Measurements from ENCODE around the gene KRTAP10-2.
"Not testable (repeated sequence)": the region's sequence is repeated elsewhere in the genome, so short reads cannot be mapped to it uniquely, and the experiment has no call there.

Gene KRTAP10-2

GRCh38 chr21:44551340-44551961 is at the start of gene KRTAP10-2:
Gene KRTAP10-2, minus strand, starts transcription at chr21:44551505. Its CDS starts 47 bp downstream, at chr21:44551458.
- DNase-seq (ENCODE audit: low spot score): no peak

- DNase-seq (ENCODE audit: low spot score): not testable (repeated sequence)
Measured at GRCh38 chr21:44601091-44601490, 49.8 kb upstream of the KRTAP10-2 start.

GRCh38 chr21:44600118-44600978 is 49.0 kb upstream of the KRTAP10-2 start, which contains the start of gene KRTAP10-7:
Gene KRTAP10-7, plus strand, starts transcription at chr21:44600597. Its CDS starts 25 bp downstream, at chr21:44600622.
- not testable (repeated sequence) for DNase-seq (ENCODE audit: low spot score)

GRCh38 chr21:44599264-44600029 is 48.1 kb upstream of the KRTAP10-2 start:
- no peak for DNase-seq (ENCODE audit: low spot score)

- no peak for DNase-seq (ENCODE audit: low spot score)
Measured at GRCh38 chr21:44598061-44598460, 46.8 kb upstream of the KRTAP10-2 start.

GRCh38 chr21:44596068-44596725 is 44.9 kb upstream of the KRTAP10-2 start:
- no peak for DNase-seq (ENCODE audit: low spot score)

- no peak for DNase-seq (ENCODE audit: low spot score)
Measured at GRCh38 chr21:44595524-44595923, 44.2 kb upstream of the KRTAP10-2 start.

GRCh38 chr21:44594406-44594916 is 43.2 kb upstream of the KRTAP10-2 start:
- no peak for DNase-seq (ENCODE audit: low spot score)

- DNase-seq (ENCODE audit: low spot score): peak; percentile 83
Measured at GRCh38 chr21:44593598-44594405, 42.5 kb upstream of the KRTAP10-2 start.

GRCh38 chr21:44592446-44593311 is 41.4 kb upstream of the KRTAP10-2 start, which contains the start of gene KRTAP10-6:
Gene KRTAP10-6, minus strand, starts transcription at chr21:44592505. Its CDS starts 21 bp downstream, at chr21:44592484.
- no peak for DNase-seq (ENCODE audit: low spot score)

- not testable (repeated sequence) for DNase-seq (ENCODE audit: low spot score)
Measured at GRCh38 chr21:44591801-44592130, 40.5 kb upstream of the KRTAP10-2 start.

GRCh38 chr21:44590897-44591800 is 39.8 kb upstream of the KRTAP10-2 start:
- DNase-seq (ENCODE audit: low spot score): not testable (repeated sequence)

- no peak for DNase-seq (ENCODE audit: low spot score)
Measured at GRCh38 chr21:44590311-44590721, 39.0 kb upstream of the KRTAP10-2 start.

- DNase-seq (ENCODE audit: low spot score): no peak
Measured at GRCh38 chr21:44589586-44590305, 38.4 kb upstream of the KRTAP10-2 start.

- no peak for DNase-seq (ENCODE audit: low spot score)
Measured at GRCh38 chr21:44589094-44589493, 37.8 kb upstream of the KRTAP10-2 start.

GRCh38 chr21:44585892-44586291 is 34.6 kb upstream of the KRTAP10-2 start:
- no peak for DNase-seq (ENCODE audit: low spot score)

GRCh38 chr21:44583800-44584147 is 32.5 kb upstream of the KRTAP10-2 start:
- no peak for DNase-seq (ENCODE audit: low spot score)
